GM19025 (cell line): ENCODE measurements around the gene CYP11A1.

Experiments
- ATAC-seq: cut with Tn5 transposase; IDR thresholded peaks from one replicate; pipeline ENCODE4 v1.9.1; 2021; ENCODE audit warnings: mild to moderate bottlenecking, low read depth, moderate library complexity; ENCODE audit not compliant: unreplicated experiment

CYP11A1 gene

DNA sequence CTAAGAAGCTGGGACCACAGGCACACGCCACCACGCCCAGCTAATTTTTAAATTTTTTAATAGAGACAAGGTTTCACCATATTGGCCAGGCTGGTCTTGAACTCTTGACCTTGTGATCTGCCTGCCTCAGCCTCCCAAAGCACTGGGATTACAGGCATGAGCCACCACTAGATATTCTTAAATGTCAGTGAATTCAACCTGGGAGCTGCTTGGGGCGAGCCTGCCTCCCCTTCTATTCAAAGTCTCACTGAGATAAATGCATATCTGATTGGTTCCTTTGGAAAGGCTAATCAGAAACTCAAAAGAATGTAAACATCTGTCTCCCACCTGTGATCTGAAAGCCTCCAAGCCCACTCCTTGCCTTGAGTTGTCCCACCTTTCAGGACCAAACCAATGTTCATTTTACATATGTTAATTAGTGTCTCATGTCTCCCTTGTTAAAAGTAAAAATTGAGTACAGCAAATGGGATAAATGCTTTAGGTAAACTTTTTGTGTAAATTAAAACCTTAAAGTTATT is 15.0 kb downstream of the CYP11A1 start:
- no peak for ATAC-seq

DNA sequence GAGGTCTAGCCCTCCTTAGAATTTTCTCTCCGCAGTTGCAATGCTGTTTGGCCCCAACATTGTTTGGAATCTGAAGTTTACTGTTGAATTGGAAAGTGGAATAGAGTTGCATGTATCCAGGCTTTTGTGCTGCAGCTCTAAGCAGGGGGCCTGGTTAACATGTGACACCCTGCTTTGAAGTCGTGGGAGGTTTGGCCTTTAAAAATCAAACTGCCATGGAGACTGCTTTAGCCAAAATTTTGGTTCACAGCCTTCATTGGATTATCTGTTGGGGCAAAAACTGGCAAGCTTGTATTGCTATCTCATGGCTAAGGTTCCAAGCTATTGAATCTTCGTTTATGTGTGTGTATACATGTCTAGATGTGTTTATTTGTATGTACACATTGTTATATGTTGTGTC is 15.8 kb downstream of the CYP11A1 start:
- ATAC-seq: no peak

DNA sequence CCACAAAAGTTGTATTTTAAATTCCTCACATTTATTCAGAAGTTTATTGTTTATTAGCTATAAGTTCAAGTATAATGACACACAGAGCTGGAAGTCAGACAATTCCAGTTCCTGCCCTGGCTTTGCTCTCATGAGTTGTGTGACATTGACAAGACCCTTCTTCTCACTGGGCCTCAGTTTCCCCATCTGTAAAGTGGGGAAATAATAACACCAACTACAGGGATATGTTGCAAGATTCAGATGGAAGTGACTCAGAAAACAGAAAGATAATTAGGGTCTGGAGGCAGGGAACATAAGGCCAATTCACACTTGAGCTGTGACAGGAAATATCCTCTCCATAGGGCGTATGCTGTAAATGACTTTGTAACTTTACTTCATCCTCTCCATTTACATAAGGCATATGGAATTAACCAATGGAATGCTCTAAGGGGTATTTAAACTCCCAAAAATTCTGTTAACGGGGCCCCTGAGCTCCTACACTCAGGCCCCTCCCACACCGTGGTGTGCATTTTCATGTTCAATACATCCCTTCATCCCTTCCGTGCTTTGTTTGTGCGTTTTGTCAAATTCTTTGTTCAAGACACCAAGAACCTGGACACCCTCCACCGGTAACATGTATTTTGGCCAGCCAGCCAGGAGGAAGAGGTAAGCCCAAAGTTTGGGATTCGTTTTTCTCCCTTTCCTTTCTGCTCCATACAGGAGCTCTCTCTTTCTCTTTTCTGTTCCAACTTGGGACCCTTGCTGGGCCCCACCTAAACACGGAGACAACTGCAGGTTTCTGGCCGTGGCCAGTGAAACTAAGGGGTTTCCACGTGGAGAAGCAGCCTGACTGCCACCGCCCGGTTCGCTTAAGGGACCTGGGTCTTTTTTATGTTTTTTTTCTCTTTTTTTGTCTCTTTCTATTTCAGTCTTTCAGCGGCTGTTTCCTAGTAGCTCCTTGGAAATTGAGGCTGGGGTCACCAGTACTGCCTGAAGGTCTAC is 16.9 kb downstream of the CYP11A1 start:
- ATAC-seq: no peak

DNA sequence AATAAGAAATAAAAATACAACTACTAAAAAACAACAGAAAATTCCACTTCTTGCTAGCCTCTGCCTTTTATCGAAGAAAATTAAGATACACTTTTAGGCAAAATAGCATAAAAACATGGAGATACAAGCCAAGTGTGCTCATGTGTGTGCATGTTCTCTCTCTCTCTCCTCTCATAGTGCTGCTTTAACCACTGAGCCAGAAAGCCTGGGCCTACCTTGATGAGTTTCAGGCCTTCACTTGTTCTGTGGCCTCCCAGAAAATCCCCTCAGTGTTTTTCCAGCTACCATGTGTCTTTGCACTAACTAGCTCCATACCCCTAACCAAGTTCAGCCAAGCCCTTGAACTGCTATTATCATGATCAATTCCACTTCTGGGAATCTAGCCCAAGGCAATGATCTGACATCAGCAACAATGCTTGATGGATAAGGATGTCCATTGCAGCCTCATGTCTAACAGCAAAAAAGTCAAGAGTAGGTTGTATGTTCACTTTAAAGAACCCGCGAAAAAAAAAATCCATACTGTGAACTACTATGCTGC is 18.1 kb downstream of the CYP11A1 start:
- no peak for ATAC-seq

DNA sequence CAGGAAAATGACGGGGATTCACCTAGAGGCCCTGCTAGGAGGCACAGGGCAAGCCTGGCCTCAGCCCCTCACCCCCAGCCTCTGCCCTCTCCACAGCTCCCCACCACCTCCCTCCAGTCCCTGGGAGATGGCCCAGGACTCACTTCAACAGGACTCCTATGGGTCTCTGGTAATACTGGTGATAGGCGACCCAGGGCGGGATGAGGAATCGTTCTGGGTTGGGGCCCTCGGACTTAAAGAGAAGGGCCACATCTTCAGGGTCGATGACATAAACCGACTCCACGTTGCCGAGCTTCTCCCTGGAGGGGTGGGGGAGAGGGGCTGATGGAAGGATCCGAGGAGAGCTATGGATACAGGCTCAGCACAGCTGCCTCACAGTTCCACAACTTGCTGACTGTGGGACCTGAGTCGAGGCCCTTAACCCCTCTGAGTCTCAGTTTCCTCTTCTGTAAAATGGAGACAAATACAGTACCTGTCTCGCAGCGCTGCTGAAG is 19.6 kb downstream of the CYP11A1 start:
- no peak for ATAC-seq

DNA sequence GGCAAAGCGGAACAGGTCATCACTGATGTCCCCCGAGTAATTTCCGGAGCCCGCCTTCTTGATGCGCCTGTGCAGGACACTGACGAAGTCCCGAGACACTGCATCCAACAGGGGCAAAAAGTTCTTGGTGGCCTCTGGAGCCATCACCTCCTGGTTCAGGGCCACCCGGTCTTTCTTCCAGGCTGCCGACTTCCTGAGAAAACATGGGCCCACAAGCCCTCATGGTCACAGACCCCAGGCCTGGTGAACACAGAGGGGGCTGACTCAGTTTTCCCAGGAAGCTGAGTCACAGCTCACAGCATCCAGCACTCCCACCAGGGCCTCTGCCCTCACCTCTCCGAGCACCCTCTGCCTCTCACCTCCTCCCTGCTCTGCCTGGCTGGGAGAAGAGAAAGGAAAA is 22.4 kb downstream of the CYP11A1 start:
- no peak for ATAC-seq

DNA sequence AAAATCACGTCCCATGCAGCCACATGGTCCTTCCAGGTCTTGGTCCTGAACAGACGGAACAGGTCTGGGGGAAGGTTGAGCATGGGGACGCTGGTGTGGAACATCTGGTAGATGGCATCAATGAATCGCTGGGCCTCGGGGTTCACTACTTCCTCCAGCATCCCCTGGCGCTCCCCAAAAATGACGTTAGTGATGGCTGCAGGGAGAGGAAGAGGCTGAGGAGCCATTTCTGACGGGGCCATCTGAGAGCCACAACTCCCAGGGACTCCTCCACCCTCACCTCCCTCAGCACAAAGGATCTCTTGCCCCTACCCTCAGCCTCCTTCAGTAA is 23.7 kb downstream of the CYP11A1 start:
- no peak for ATAC-seq

DNA sequence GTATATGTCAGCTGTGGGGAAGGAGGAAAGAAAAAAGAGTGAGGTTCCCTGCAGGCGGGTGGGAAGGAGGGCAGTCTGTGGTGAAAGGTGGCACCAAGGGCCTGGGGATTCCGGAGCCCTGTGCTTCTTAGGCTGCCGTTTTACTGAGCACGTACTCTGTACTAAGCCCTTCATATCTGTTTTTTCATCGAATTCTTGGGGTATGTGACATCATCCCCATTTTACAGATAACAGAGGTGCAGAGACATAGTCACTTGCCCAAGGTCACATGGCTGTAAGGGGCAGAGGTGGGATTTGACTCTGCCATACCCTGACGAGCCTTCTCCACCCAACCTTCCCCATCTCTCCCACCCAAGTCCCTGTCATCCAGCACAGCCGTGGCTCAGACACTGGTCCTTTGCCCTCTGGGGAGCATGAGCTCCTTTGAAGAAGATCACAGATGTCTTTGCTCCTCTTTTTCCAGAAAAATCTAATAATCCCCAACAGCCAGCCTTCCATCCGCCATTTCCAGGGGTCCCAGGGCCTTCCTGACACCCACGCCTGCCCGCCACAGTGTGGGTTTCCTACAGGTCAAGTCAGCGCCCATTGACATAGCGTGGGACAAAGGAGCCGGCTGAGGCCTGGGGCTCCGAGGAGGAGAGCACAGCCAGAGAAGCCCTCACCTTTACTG is 24.2 kb downstream of the CYP11A1 start:
- ATAC-seq: no peak

DNA sequence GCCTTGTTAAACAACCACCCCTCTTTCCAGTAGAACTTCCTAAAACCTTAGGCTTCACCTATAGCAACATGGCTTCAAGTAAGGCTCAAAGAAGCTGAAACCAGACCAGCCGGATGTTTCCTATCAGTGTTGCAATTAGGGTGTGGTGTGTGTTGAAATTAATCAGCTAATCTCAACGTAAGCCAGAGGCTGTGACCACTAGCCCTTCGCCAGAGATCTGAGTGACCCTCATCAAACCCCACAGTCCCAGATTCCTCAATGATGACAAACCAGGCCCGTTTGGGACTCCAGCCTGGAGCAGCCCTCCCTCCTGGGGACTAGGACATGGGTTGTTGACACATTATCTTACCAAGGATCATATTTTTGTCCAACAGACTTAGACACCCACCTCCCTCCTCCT is 27.3 kb downstream of the CYP11A1 start:
- no peak for ATAC-seq

DNA sequence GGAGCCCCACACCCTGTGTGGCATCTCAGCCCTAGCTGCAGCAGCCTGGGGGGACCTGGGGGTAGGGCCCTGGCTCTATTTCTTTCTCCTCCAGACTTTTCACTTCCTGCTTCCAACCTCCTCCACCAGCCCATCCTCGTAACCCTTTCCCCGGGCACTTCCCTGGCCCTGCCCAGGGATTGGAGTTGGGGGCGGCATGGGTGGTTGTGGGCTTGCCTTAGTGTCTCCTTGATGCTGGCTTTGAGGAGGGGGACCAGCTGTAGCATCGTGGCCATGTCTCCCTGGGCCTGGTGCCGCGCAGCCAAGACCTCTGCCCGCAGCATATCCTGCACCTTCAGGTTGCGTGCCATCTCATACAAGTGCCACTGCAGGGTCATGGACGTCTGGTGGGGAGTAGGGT is 28.1 kb downstream of the CYP11A1 start:
- ATAC-seq: no peak

DNA sequence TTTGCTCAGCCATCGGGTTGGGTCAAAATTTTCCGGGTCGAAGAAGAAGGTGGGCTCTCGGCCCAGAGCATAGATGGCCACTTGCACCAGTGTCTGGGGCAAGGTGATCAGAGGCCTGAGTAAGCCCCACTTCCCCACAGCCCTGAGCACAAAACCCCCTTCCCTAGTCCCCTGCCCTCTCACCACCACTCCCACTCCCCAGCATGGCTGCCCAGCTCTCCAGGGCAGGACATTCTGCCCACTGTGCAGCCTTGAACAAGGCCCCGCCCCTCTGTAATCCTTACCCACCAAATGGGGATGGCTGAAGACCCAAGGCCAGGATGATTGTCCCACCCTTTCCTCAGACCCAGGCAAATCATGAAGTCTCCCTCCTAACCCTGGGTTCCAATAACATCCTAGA is 28.8 kb downstream of the CYP11A1 start:
- ATAC-seq: no peak

DNA sequence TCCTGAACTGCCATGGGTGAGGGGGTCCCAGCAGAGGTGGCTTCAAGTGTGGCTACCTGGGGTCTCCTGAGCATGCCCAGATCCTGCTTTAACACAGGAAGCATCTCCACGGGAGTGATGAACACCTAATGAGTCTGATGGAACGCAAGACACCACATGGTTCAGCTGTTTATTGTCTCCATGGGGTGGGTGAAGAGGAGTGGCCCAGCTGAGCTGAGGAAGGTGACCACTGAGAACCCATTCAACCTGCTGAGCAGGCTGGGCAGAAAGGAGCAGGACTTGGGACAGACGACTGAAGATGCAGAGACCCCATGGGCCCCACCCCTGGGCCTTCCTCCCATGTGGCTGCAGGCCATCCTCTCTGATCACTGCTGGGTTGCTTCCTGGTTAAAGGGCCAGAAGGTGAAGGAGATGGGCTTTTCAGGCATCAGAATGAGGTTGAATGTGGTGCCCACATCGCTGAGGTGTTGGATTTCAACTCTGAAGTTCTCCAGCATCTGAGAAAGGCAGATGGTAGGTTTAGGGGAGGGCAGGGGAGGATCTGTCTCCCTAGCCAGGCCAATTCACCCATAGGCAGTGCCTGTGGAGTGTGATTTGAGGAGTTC is 29.7 kb downstream of the CYP11A1 start:
- no peak for ATAC-seq

DNA sequence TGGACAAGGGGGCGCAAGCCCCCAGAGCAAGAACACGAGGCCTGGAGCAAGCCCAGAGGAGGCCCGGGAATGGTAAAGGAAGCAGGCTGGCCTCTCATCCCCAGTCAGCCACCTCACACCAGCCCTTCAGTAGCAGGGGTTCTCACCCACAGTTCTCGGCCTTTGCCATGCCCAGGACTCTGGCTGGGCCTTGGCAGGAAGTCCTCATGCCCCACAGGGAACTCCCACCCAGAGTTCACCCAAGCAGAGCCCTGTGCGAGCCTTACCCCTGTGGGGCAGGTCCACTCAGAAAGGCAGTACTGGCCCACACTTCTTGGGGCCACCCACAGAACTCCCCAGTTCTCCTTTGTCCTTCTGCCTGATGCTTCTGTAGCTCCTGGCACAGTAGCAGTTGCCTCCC is 30.3 kb downstream of the CYP11A1 start:
- no peak for ATAC-seq

DNA sequence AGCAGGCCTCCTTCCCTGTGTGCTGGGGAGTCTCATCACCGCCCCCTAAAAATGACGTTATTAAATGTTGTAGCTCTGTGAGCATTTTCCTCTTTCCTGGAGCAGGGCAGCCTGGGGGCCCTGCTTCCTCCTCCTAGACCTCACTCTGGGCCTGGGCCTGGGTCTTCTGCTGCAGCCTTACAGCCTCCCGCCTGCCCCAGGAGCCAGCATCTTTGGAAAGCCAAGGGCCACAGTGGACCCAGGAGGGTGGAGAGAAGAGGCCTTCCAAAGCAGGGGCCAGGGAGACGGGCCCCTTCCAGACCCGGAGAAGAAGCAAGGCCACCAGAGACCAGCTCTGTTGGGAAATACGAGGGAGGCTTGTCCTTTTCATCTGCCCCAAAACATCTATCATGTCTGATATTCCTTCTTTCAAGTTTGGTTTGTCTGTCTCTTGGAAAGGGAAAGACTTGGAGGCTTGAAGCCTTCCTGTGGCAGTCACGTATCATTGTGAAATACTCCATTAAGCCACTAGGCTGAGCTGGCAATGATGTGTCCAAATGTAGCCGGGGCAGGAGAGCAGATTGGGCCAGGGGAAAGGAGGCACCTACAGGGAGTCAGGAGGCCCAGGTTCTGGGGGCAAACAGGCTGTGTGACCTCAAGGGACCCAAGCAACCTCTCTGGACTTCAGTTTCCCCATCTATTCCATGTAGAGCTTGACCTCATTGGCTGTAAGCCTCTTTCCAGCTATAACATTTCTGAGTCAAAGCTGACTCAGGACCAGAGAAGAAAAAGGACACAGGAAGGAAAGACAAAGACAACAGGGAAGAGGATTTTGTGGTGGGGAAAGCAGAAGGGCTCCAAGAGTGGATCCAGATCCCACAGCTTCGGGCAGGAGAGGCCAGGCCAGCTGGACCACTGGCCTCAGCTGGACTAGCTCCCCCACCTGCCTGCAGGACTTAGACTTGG is 31.1 kb downstream of the CYP11A1 start:
- no peak for ATAC-seq

DNA sequence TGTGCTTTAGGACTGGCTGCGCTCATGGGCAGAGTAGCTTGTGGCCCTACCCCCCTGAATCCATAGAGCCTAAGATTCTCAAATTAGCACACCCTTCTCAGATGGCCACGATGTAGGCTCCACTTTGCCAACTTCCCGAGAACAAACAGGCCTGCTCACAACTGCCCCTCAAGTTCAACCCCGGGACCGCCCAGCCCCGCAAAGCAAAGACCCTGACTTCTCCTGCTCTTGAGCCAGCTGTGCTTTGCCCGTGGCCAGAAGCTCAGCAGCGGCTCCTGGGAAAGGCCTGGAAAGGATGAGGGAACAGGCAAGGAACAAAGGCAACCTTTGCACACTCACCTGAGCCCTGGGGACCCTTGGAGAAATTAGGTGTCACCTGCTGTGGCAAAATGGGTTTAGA is 32.0 kb downstream of the CYP11A1 start:
- no peak for ATAC-seq

DNA sequence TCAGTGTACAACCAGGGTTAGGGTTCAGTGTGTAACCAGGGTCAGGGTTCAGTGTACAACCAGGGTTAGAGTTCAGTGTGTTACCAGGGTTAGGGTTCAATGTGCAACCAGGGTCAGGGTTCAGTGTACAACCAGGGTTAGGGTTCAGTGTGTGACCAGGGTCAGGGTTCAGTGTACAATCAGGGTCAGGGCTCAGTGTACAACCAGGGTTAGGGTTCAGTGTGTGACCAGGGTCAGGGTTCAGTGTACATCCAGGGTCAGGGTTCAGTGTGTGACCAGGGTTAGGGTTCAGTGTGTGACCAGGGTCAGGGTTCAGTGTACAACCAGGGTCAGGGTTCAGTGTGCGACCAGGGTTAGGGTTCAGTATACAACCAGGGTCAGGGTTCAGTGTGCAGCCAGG is 33.3 kb downstream of the CYP11A1 start:
- no peak for ATAC-seq

DNA sequence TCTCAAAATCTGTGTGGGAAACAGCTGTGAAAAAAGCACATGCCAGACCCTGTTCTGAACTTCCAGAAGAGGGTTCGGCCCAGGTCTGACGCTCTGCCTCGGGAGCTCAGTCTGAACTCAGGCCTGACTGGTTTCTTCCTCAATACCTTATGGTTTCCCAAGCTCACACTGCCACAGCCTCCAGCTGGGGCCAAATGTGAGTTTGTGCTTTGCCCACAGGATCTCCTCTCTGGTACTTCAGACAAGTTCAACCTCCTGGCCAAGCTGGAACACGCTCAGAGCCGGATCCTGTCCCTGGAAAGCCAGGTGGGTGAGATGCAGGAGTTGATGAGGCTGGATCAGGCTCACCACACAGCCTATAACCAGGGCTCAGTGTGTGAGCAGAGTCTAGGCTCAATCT is 33.8 kb downstream of the CYP11A1 start:
- no peak for ATAC-seq

DNA sequence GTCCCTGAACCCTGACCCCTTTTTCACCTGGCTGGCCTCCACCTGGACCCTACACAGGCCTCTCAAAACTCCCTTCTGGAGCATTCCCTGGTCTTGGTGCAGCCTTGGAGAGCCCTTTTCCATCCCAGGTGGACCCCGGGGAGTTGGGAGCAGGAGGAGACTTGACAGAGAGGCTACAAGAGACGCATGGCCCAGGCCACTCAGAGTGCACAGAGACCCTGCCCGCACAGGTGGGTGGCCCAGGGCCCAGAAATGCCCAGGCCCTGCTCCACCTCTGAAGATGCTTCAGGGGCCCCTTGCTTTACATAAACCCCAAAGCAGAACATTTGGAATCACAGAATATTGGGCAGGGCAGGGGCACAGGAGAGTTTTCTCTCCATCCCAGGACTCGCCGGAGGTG is 34.4 kb downstream of the CYP11A1 start:
- no peak for ATAC-seq

DNA sequence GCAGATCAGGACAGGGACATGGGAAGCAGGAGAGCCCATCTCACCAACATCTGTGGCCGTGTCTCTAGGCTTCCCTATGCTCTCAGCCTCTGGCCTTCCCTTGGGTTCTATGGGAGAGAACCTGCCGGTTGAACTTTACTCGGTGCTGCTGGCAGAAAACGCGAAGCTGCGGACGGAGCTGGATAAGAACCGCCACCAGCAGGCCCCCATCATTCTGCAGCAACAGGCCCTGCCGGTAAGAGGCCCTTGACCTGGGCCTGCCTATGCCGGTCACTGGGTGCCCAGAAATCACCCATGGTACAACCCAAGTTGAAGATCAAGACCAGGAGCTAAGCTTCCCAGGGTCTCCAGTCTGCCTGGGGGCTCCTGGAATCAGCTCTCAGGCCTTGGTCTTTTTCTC is 34.8 kb downstream of the CYP11A1 start:
- no peak for ATAC-seq

DNA sequence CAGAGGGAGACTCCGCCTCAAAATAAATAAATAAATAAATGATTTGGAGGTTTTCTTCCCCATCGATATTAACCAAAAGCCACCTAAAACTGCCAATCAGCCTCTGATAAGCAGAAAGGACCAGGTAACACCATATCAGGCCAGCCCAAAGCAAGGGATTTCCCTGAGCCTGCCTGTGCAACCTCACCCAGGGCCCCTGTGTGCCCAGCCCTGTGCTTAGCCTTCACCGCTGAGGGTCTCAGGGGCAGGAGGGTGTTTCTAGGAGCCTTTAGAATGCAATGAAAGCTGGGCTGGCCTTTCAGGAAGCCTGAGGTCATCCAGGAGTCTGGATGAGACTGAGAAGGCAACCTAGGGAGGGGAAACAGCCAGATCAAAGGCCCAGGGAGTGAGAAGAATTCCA is 35.4 kb downstream of the CYP11A1 start:
- no peak for ATAC-seq
